ENCODE results near the gene ATP6V1F. TPM values are rescaled to one million over a fixed set of nuclear protein-coding genes. Genes with fewer than 3 reads are reported as not detected.
"Not testable (repeated sequence)": the region's sequence is repeated elsewhere in the genome, so short reads cannot be mapped to it uniquely, and the experiment has no call there.

Gene ATP6V1F
- total RNA-seq, 1 experiment from 2014 or later = 168 TPM

GRCh38 chr7:128906001-128906765 is 43.5 kb downstream of the ATP6V1F start:
- in situ Hi-C loops (cut with HindIII; ENCODE audit: low pct_unique_long_range_greater_than_20kb, low sequenced_read_pairs) = no loop called here
- DNase-seq (ENCODE audit: low read depth) = no peak

- no peak for DNase-seq (ENCODE audit: low read depth)
- in situ Hi-C loops (cut with HindIII; ENCODE audit: low pct_unique_long_range_greater_than_20kb, low sequenced_read_pairs) = no loop called here
Measured at GRCh38 chr7:128906766-128907559, 44.3 kb downstream of the ATP6V1F start.

- in situ Hi-C loops (cut with HindIII; ENCODE audit: low pct_unique_long_range_greater_than_20kb, low sequenced_read_pairs) = no loop called here
Measured at GRCh38 chr7:128908750-128909624, 46.3 kb downstream of the ATP6V1F start.

GRCh38 chr7:128909625-128910568 is 47.2 kb downstream of the ATP6V1F start:
- in situ Hi-C loops (cut with HindIII; ENCODE audit: low pct_unique_long_range_greater_than_20kb, low sequenced_read_pairs) = no loop called here
- DNase-seq (ENCODE audit: low read depth) = peak; percentile 86

More at GRCh38 chr7:128908750-128909624, 46.3 kb downstream of the ATP6V1F start:
- DNase-seq (ENCODE audit: low read depth) = no peak

- in situ Hi-C loops (cut with HindIII; ENCODE audit: low pct_unique_long_range_greater_than_20kb, low sequenced_read_pairs) = no loop called here
- DNase-seq (ENCODE audit: low read depth) = peak; percentile 55
Measured at GRCh38 chr7:128910569-128910945, 47.9 kb downstream of the ATP6V1F start, which contains the start of gene KCP. TSS of gene KCP (minus strand) at chr7:128910709. CDS start at chr7:128910676, 33 bp downstream.

GRCh38 chr7:128911423-128912031 is 48.9 kb downstream of the ATP6V1F start:
- DNase-seq (ENCODE audit: low read depth) = peak; percentile 48
- in situ Hi-C loops (cut with HindIII; ENCODE audit: low pct_unique_long_range_greater_than_20kb, low sequenced_read_pairs) = no loop called here

- no peak for DNase-seq (ENCODE audit: low read depth)
- in situ Hi-C loops (cut with HindIII; ENCODE audit: low pct_unique_long_range_greater_than_20kb, low sequenced_read_pairs) = no loop called here
Measured at GRCh38 chr7:128912281-128912680, 49.6 kb downstream of the ATP6V1F start.

GRCh38 chr7:128912709-128913495 is 50.2 kb downstream of the ATP6V1F start:
- in situ Hi-C loops (cut with HindIII; ENCODE audit: low pct_unique_long_range_greater_than_20kb, low sequenced_read_pairs); DNase-seq (ENCODE audit: low read depth): not testable (repeated sequence)

GRCh38 chr7:128913870-128914565 is 51.4 kb downstream of the ATP6V1F start:
- no peak for DNase-seq (ENCODE audit: low read depth)
- in situ Hi-C loops (cut with HindIII; ENCODE audit: low pct_unique_long_range_greater_than_20kb, low sequenced_read_pairs) = no loop called here

GRCh38 chr7:128914566-128915151 is 52.0 kb downstream of the ATP6V1F start:
- in situ Hi-C loops (cut with HindIII; ENCODE audit: low pct_unique_long_range_greater_than_20kb, low sequenced_read_pairs) = no loop called here
- DNase-seq (ENCODE audit: low read depth) = no peak

- in situ Hi-C loops (cut with HindIII; ENCODE audit: low pct_unique_long_range_greater_than_20kb, low sequenced_read_pairs) = no loop called here
Measured at GRCh38 chr7:128915271-128915819, 52.7 kb downstream of the ATP6V1F start.

More at GRCh38 chr7:128915271-128915819, 52.7 kb downstream of the ATP6V1F start:
- DNase-seq (ENCODE audit: low read depth) = no peak

Other genes starting within 250 kb of the ATP6V1F start
- gene GARIN1A, start 190.6 kb upstream of the ATP6V1F start, total RNA-seq (2014; rRNA removed; shearing (Covaris generic); ENCODE audit: low replicate concordance) = not detected in 2 replicates
- 112 and 166 TPM in 2 replicates for gene CALU, start 123.5 kb upstream of the ATP6V1F start, total RNA-seq (2014; rRNA removed; shearing (Covaris generic); ENCODE audit: low replicate concordance)
- not detected in 2 replicates for gene OPN1SW, start 87.1 kb upstream of the ATP6V1F start, total RNA-seq (2014; rRNA removed; shearing (Covaris generic); ENCODE audit: low replicate concordance)
- 2.7 and 5.2 TPM in 2 replicates for gene CCDC136, start 70.9 kb upstream of the ATP6V1F start, total RNA-seq (2014; rRNA removed; shearing (Covaris generic); ENCODE audit: low replicate concordance)
- gene FLNC, start 32.5 kb upstream of the ATP6V1F start, total RNA-seq (2014; rRNA removed; shearing (Covaris generic); ENCODE audit: low replicate concordance) = 0.12 TPM in 1 of 2 replicates, not detected in the other
- gene KCP, start 47.9 kb downstream of the ATP6V1F start, total RNA-seq (2014; rRNA removed; shearing (Covaris generic); ENCODE audit: low replicate concordance) = 2.1 and 5.1 TPM in 2 replicates
- 73.4 and 92.1 TPM in 2 replicates for gene IRF5, start 75.1 kb downstream of the ATP6V1F start, total RNA-seq (2014; rRNA removed; shearing (Covaris generic); ENCODE audit: low replicate concordance)
- 50.5 and 56.6 TPM in 2 replicates for gene TNPO3, start 192.3 kb downstream of the ATP6V1F start, total RNA-seq (2014; rRNA removed; shearing (Covaris generic); ENCODE audit: low replicate concordance)